ENCODE measurements around the gene PRM1.

GRCh38 chr16:11256661-11257130 is 24.4 kb downstream of the PRM1 start:
- TF ChIP-seq CTCF (conservative IDR thresholded peaks at IDR 0.05; ENCODE audit: low read depth, low read length) (no peak), EZH2 (IDR thresholded peaks at IDR 0.05; ENCODE audit: borderline replicate concordance, low read depth, low read length, poor library complexity, severe bottlenecking) (no peak)
